ENCODE measurements around the gene SPTBN2. TPM values are rescaled to one million over a fixed set of nuclear protein-coding genes. Genes with fewer than 3 reads are reported as not detected.

Gene SPTBN2
- total RNA-seq, 4 donors from 2014 or later, result 3.1 to 18.3 (median 8.5) TPM

DNA sequence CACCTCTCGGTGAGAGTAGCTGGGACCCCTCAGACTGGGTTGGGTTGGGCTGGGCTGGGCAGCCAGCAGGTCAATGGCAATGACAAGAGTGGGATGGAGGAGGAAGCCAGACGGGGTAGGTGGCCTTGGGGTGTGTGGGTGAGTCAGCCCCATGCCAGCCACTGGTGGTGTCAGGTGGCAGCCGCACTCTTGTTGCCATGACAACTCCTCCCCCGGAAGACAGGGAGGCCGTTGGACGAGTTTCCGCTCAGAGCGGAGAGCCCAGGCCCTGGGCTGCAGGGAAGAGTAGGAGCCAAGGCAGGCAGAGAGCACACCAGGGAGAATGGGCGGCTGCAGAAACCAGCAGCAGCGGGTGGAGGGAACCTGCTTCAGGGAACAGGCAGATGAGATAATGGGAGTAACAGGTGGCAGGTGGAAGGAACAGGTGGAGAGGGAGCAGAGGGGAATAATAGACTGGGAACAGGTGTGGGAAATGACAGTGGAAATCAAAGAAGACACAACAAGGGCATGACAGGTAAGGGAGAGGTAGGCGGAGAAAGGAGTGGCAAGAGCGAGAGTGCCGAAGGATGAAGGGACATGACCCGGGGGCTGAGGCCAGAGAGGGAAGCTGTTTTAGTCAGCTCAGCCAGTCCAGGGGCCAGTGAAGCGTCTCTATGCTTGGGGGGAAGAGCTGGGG lies 8.7 kb downstream of the SPTBN2 start:
- Histone ChIP-seq H3K27me3 (peaks cover 0 to 18% of the 10 kb centered on the region in 2 donors), H3K4me3 (no peak overlapping the region), H3K36me3 (no peaks in the 10 kb centered on the region), H3K4me1 (no peaks in the 10 kb centered on the region), H3K9me3 (no peaks in the 10 kb centered on the region), H3K27ac (no peak overlapping the region)
- TF ChIP-seq EP300 (IDR thresholded peaks at IDR 0.05) (no peak), CTCF (IDR thresholded peaks at IDR 0.05) (no peak), POLR2A (IDR thresholded peaks at IDR 0.05) (no peak)
- WGBS, 2 donors, result 52 to 63% methylated on average over 15 of the region's 15 CpGs
- DNase-seq (ENCODE audit: low spot score in 2 of 2), result no peak

GRCh38 chr11:66719111-66719872 lies 9.7 kb downstream of the SPTBN2 start:
- no peaks in the 10 kb centered on the region for H3K9me3 ChIP-seq
- no peak overlapping the region for H3K27ac ChIP-seq
- DNase-seq (ENCODE audit: low spot score in 2 of 2), result no peak
- no peak for TF ChIP-seq EP300 (IDR thresholded peaks at IDR 0.05)
- TF ChIP-seq POLR2A (IDR thresholded peaks at IDR 0.05), result no peak
- TF ChIP-seq CTCF (IDR thresholded peaks at IDR 0.05), result no peak
- 74 to 82% methylated on average over 8 of the region's 8 CpGs for WGBS, 2 donors
- no peaks in the 10 kb centered on the region for H3K4me1 ChIP-seq
- no peak overlapping the region for H3K4me3 ChIP-seq
- peaks cover 0 to 16% of the 10 kb centered on the region in 2 donors for H3K27me3 ChIP-seq
- no peaks in the 10 kb centered on the region for H3K36me3 ChIP-seq

- no peak overlapping the region for H3K27ac ChIP-seq
- H3K36me3 ChIP-seq, result peaks cover 0 to 5% (median 0%) of the 10 kb centered on the region in 3 donors
- no peak for DNase-seq (ENCODE audit: low spot score in 2 of 2)
- no peaks in the 10 kb centered on the region for H3K4me1 ChIP-seq
- no peaks in the 10 kb centered on the region for H3K9me3 ChIP-seq
- H3K27me3 ChIP-seq, result peaks cover 0 to 12% of the 10 kb centered on the region in 2 donors
- WGBS, 2 donors, result 41 to 63% methylated on average over 26 of the region's 26 CpGs
- TF ChIP-seq EP300 (IDR thresholded peaks at IDR 0.05) (no peak), POLR2A (IDR thresholded peaks at IDR 0.05) (no peak), CTCF (IDR thresholded peaks at IDR 0.05) (no peak)
- H3K4me3 ChIP-seq, result no peak overlapping the region
Observed at GRCh38 chr11:66718320-66718971, 10.6 kb downstream of the SPTBN2 start.

DNA sequence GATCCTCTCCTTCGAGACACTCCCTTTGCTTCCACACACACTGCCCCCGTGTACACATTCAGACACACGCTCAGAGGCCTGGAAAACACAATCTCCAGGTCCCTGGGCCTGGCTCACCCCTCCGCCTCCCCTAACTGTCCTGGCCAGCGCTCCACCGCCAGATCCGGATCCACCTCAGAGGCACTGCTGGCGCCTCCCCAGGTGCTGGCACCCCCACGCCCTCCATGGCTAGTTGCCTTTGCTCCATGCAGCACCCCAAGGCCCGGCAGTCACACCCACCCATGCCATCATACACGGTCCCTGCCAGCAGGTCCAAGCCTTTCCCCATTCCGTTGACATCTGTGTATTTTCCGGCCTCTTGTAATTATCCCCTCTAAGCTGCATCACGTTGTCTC lies 11.1 kb downstream of the SPTBN2 start:
- H3K27ac ChIP-seq, result no peak overlapping the region
- H3K27me3 ChIP-seq, result peaks cover 0 to 12% of the 10 kb centered on the region in 2 donors
- no peaks in the 10 kb centered on the region for H3K4me1 ChIP-seq
- WGBS, 2 donors, result 89 to 90% methylated on average over 14 of the region's 14 CpGs
- peaks cover 0 to 7% (median 0%) of the 10 kb centered on the region in 3 donors for H3K36me3 ChIP-seq
- no peak for TF ChIP-seq EP300 (IDR thresholded peaks at IDR 0.05)
- TF ChIP-seq CTCF (IDR thresholded peaks at IDR 0.05), result no peak
- TF ChIP-seq POLR2A (IDR thresholded peaks at IDR 0.05), result no peak
- H3K9me3 ChIP-seq, result no peaks in the 10 kb centered on the region
- H3K4me3 ChIP-seq, result no peak overlapping the region
- no peak for DNase-seq (ENCODE audit: low spot score in 2 of 2)

DNA sequence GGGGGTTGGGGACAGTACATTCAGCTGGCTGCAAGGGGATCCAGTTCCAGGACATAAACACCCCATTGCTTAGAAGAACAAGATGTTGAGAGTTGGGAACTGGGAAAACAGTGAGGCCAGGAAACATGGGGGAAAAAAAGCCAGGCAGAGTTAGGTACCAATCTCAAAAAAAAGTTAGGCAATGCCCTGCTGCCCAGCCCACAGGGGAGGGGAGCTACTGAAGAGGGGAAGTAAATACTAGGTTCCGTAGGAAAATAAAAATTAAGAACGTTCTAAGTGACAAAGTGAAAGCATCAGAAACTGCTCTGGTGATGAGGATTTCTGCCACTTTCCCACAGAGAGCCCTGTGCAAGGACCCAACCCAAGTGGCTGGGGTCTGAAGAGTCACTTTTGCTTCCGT lies 12.0 kb downstream of the SPTBN2 start:
- H3K27me3 ChIP-seq, result peaks cover 0 to 12% of the 10 kb centered on the region in 2 donors
- 78 to 80% methylated on average over 3 of the region's 3 CpGs for WGBS, 2 donors
- no peak overlapping the region for H3K4me3 ChIP-seq
- TF ChIP-seq EP300 (IDR thresholded peaks at IDR 0.05), result no peak
- no peak for TF ChIP-seq POLR2A (IDR thresholded peaks at IDR 0.05)
- TF ChIP-seq CTCF (IDR thresholded peaks at IDR 0.05), result no peak
- no peak for DNase-seq (ENCODE audit: low spot score in 2 of 2)
- peaks cover 0 to 7% (median 0%) of the 10 kb centered on the region in 3 donors for H3K36me3 ChIP-seq
- no peak overlapping the region for H3K27ac ChIP-seq
- no peaks in the 10 kb centered on the region for H3K4me1 ChIP-seq
- no peaks in the 10 kb centered on the region for H3K9me3 ChIP-seq

Data from tibial nerve (tissue), 4 donors.